SIG-M5 treated with dmso at 0.1 percent for 504 hours (cell line): ENCODE data around the gene FBH1.
"Not testable (repeated sequence)": the region's sequence is repeated elsewhere in the genome, so short reads cannot be mapped to it uniquely, and the experiment has no call there.

Experiments
- DNase-seq: peaks from one replicate; lab custom pipeline; 2025; ENCODE audit not compliant: unreplicated experiment; lab: John Stamatoyannopoulos, UW

Gene FBH1

GRCh38 chr10:5873515-5873995 lies 16.5 kb upstream of the FBH1 start:
- peak; percentile 77 for DNase-seq

- DNase-seq, result no peak
Measured at GRCh38 chr10:5876181-5876768, 13.8 kb upstream of the FBH1 start.

GRCh38 chr10:5877041-5877440 lies 13.0 kb upstream of the FBH1 start:
- DNase-seq, result not testable (repeated sequence)

GRCh38 chr10:5882961-5883360 lies 7.1 kb upstream of the FBH1 start:
- DNase-seq, result no peak

GRCh38 chr10:5885619-5886018 lies 4.4 kb upstream of the FBH1 start:
- no peak for DNase-seq

GRCh38 chr10:5887029-5887428 lies 3.0 kb upstream of the FBH1 start:
- no peak for DNase-seq

GRCh38 chr10:5887641-5888040 lies 2.4 kb upstream of the FBH1 start:
- no peak for DNase-seq

- peak; percentile 47 for DNase-seq
Measured at GRCh38 chr10:5888351-5888750, 1.7 kb upstream of the FBH1 start.

- peak; percentile 20 for DNase-seq
Measured at GRCh38 chr10:5888843-5889623, 1.0 kb upstream of the FBH1 start.

- DNase-seq, result peak; percentile 10
Measured at GRCh38 chr10:5890452-5890915, 441 bp downstream of the FBH1 start.

GRCh38 chr10:5891009-5891408 lies 966 bp downstream of the FBH1 start:
- no peak for DNase-seq

GRCh38 chr10:5892007-5892406 lies 2.0 kb downstream of the FBH1 start:
- DNase-seq, result no peak

GRCh38 chr10:5893321-5893720 lies 3.3 kb downstream of the FBH1 start:
- no peak for DNase-seq

- no peak for DNase-seq
Measured at GRCh38 chr10:5894403-5894802, 4.4 kb downstream of the FBH1 start.

- no peak for DNase-seq
Measured at GRCh38 chr10:5894873-5895272, 4.8 kb downstream of the FBH1 start.

GRCh38 chr10:5895365-5895764 lies 5.3 kb downstream of the FBH1 start:
- no peak for DNase-seq

- DNase-seq, result no peak
Measured at GRCh38 chr10:5895804-5896203, 5.8 kb downstream of the FBH1 start.

- no peak for DNase-seq
Measured at GRCh38 chr10:5896208-5897052, 6.4 kb downstream of the FBH1 start.

- no peak for DNase-seq
Measured at GRCh38 chr10:5897053-5897340, 7.0 kb downstream of the FBH1 start.

GRCh38 chr10:5897504-5897903 lies 7.5 kb downstream of the FBH1 start:
- DNase-seq, result no peak

GRCh38 chr10:5898163-5898562 lies 8.1 kb downstream of the FBH1 start:
- no peak for DNase-seq

GRCh38 chr10:5900247-5900646 lies 10.2 kb downstream of the FBH1 start:
- DNase-seq, result no peak
